PC-9 (cell line): ENCODE data around the gene RNASE11. TPM values are rescaled to one million over a fixed set of nuclear protein-coding genes. Genes with fewer than 3 reads are reported as not detected.
"Not testable (repeated sequence)": the region's sequence is repeated elsewhere in the genome, so short reads cannot be mapped to it uniquely, and the experiment has no call there.

ENCODE experiments used
- BruUV-seq: library from RNA; stranded (reverse); fragments of 400-500 nt; replicated peaks from 2 replicates; lab custom pipeline; 2021; lab: Mats Ljungman, UMichigan
- CTCF ChIA-PET: fragments of 300-600 bp; sonication (Branson Sonifier 250); formaldehyde crosslinking; loops from one replicate; lab custom pipeline; 2022; ENCODE audit warnings: antibody characterized with exemption; lab: Charles Lee
- POLR2A ChIA-PET: fragments of 300-600 bp; sonication (Branson Sonifier 250); formaldehyde crosslinking; loops from one replicate; lab custom pipeline; 2022; ENCODE audit warnings: antibody characterized with exemption; ENCODE audit not compliant: unreplicated experiment; lab: Charles Lee
- DNase-seq, 2 experiments: peaks; one replicate each; pipeline versions ENCODE4 v3.0.0 to v3.0.0-alpha.2; 2015 to 2022; ENCODE audit warnings: mixed read lengths in 1 of 2
- H2AFZ ChIP-seq: fragments of 200-600 bp; sonication (generic); 2 replicates; pipeline ENCODE4 v1.8.1; 2017; ENCODE audit warnings: antibody characterized with exemption
- H3F3A ChIP-seq: fragments of 200-600 bp; sonication (generic); 2 replicates; pipeline ENCODE4 v1.8.1; 2017; ENCODE audit warnings: antibody characterized with exemption, mild to moderate bottlenecking, low read depth; ENCODE audit not compliant: insufficient read depth
- H3K27ac ChIP-seq: fragments of 200-600 bp; sonication (generic); 2 replicates; pipeline ENCODE4 v1.6.1; 2016; ENCODE audit warnings: mixed run types
- H3K27me3 ChIP-seq: fragments of 200-600 bp; sonication (generic); 2 replicates; pipeline ENCODE4 v1.6.1; 2016; ENCODE audit warnings: low read depth, mixed run types; ENCODE audit not compliant: insufficient read depth
- H3K36me3 ChIP-seq: fragments of 200-600 bp; sonication (generic); 2 replicates; pipeline ENCODE4 v1.6.1; 2016; ENCODE audit warnings: low read depth, mixed run types
- H3K4me1 ChIP-seq: fragments of 200-600 bp; sonication (generic); replicated peaks from 2 replicates; pipeline ENCODE4 v1.6.1; 2016; ENCODE audit warnings: mixed run types; ENCODE audit not compliant: insufficient read depth
- H3K4me2 ChIP-seq: fragments of 200-600 bp; sonication (generic); 2 replicates; pipeline ENCODE4 v1.6.1; 2017; ENCODE audit warnings: mixed run types
- H3K4me3 ChIP-seq: fragments of 200-600 bp; sonication (generic); 2 replicates; pipeline ENCODE4 v1.6.1; 2016; ENCODE audit warnings: mixed run types
- H3K79me2 ChIP-seq: fragments of 200-600 bp; sonication (generic); 2 replicates; pipeline ENCODE4 v1.6.1; 2017; ENCODE audit warnings: low read depth, mixed run types
- H3K9me2 ChIP-seq: fragments of 200-600 bp; sonication (generic); 2 replicates; pipeline ENCODE4 v1.8.1; 2017; ENCODE audit warnings: mild to moderate bottlenecking; ENCODE audit not compliant: insufficient read depth
- H3K9me3 ChIP-seq: fragments of 200-600 bp; sonication (generic); 2 replicates; pipeline ENCODE4 v1.8.1; 2016; ENCODE audit warnings: low read depth; ENCODE audit not compliant: insufficient read depth
- H4K20me1 ChIP-seq: fragments of 200-600 bp; sonication (generic); 2 replicates; pipeline ENCODE4 v1.8.1; 2017; ENCODE audit not compliant: insufficient read depth
- CTCF ChIP-seq: fragments of 200-600 bp; sonication (generic); conservative IDR thresholded peaks from 2 replicates; pipeline ENCODE4 v1.6.1; 2017; ENCODE audit warnings: mixed run types, antibody characterized with exemption, mild to moderate bottlenecking, moderate library complexity
- EZH2 ChIP-seq: fragments of 200-600 bp; sonication (generic); IDR thresholded peaks from 2 replicates; pipeline ENCODE4 v1.8.0; 2017; ENCODE audit warnings: antibody characterized with exemption, low read depth
- intact Hi-C: fragments of 100-400 bp; cut with micrococcal nuclease; formaldehyde crosslinking; loops from one replicate; pipeline ENCODE4 v1.10.0; 2022; ENCODE audit not compliant: unreplicated experiment
- total RNA-seq: library from RNA; stranded (reverse); gene quantifications from 2 replicates; pipeline ENCODE4 v1.2.3, GENCODE V29; 2021

Gene RNASE11
- total RNA-seq, 1 experiment from 2014 or later: not detected

- ChIA-PET CTCF (interaction anchor here (0.7 kb wide), 1 partner anchor 206 kb away, joined by 4 read pairs; no protein-coding TSS in a partner anchor), POLR2A (no interaction called here)
- Histone ChIP-seq H3K27ac (no peak overlapping the region), H2AFZ (no peak overlapping the region), H3F3A (peaks cover 17% of the 10 kb centered on the region), H3K4me1 (no peaks in the 10 kb centered on the region), H3K9me3 (no peaks in the 10 kb centered on the region), H3K79me2 (no peaks in the 10 kb centered on the region), H3K4me2 (no peak overlapping the region), H3K4me3 (no peak overlapping the region), H4K20me1 (no peaks in the 10 kb centered on the region), H3K9me2 (no peaks in the 10 kb centered on the region), H3K27me3 (no peaks in the 10 kb centered on the region), H3K36me3 (no peaks in the 10 kb centered on the region)
- BruUV-seq: no TSS peak
- no peak for TF ChIP-seq EZH2
- no peak for TF ChIP-seq CTCF
- no peak for DNase-seq
- intact Hi-C loops: loop anchor here (10.0 kb wide), 1 partner anchor 354 kb away; no protein-coding TSS in a partner anchor
Observed at GRCh38 chr14:20620798-20621478, 33.1 kb upstream of the RNASE11 start.

- H3F3A ChIP-seq: peaks cover 10% of the 10 kb centered on the region; the same call in 1 of the 2 replicates
- DNase-seq, H2AFZ ChIP-seq, H3K36me3 ChIP-seq, POLR2A ChIA-PET, H3K9me2 ChIP-seq, H3K79me2 ChIP-seq, H3K4me1 ChIP-seq, H3K4me3 ChIP-seq, H3K27me3 ChIP-seq, H3K27ac ChIP-seq, H4K20me1 ChIP-seq, H3K9me3 ChIP-seq, BruUV-seq, H3K4me2 ChIP-seq: not testable (repeated sequence)
- CTCF ChIA-PET: interaction anchor here (0.6 kb wide), 1 partner anchor 10 kb away, joined by 3 read pairs; no protein-coding TSS in a partner anchor
- intact Hi-C loops: loop anchor here (10.0 kb wide), 1 partner anchor 355 kb away; no protein-coding TSS in a partner anchor
Observed at GRCh38 chr14:20619688-20620087, 31.9 kb upstream of the RNASE11 start.

DNA sequence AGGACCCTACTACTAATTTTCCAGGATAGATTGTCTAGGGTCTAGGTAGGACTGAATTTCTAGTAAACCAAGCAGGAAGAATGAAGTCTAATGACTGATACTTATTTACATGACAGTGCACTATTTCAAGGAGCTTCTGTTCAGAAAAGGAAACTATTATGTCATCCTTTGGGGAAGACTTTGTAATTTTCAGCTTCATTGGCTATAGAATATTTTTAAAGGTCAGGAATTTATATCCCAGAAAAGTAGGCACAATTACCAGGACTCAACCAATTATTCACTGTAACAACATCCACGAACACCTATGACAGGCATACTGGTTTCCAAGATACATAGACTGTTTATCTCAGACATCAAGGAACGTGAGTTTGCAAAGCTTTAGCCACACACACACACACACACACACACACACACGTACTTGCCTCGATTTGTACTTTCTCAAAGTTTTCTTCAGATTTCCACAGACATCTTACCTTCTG is 30.5 kb upstream of the RNASE11 start:
- BruUV-seq: no TSS peak
- H3K4me1 ChIP-seq: peaks cover 9% of the 10 kb centered on the region
- POLR2A ChIA-PET: no interaction called here

More for the DNA sequence above, 30.5 kb upstream of the RNASE11 start:
- intact Hi-C loops: no loop called here
- H3K4me2 ChIP-seq: no peak overlapping the region
- H3K27me3 ChIP-seq: no peaks in the 10 kb centered on the region
- H3K9me3 ChIP-seq: no peaks in the 10 kb centered on the region
- H3K9me2 ChIP-seq: no peaks in the 10 kb centered on the region
- H2AFZ ChIP-seq: no peak overlapping the region
- no peaks in the 10 kb centered on the region for H3K36me3 ChIP-seq
- no peaks in the 10 kb centered on the region for H4K20me1 ChIP-seq
- CTCF ChIA-PET: no interaction called here
- TF ChIP-seq CTCF: no peak
- TF ChIP-seq EZH2: no peak
- H3K27ac ChIP-seq: no peak overlapping the region
- no peak overlapping the region for H3K4me3 ChIP-seq
- no peaks in the 10 kb centered on the region for H3K79me2 ChIP-seq
- H3F3A ChIP-seq: peaks cover 13% of the 10 kb centered on the region
- DNase-seq: no peak
